Parathyroid adenoma (tissue), 2 donors: ENCODE measurements around the gene ARPP21.

Experiments used
- H2AFZ ChIP-seq: fragments of 300-600 bp; sonication (generic); one replicate; pipeline ENCODE4 v1.7.0; 2017; ENCODE audit warnings: antibody characterized with exemption, mild to moderate bottlenecking
- H3K27ac ChIP-seq: fragments of 300-600 bp; sonication (generic); one replicate; pipeline ENCODE4 v1.7.0; 2017
- H3K27me3 ChIP-seq: fragments of 300-600 bp; sonication (generic); one replicate; pipeline ENCODE4 v1.7.0; 2017; ENCODE audit warnings: low read length; ENCODE audit not compliant: control insufficient read depth, insufficient read depth
- H3K36me3 ChIP-seq: fragments of 300-600 bp; sonication (generic); one replicate; pipeline ENCODE4 v1.7.0; 2017; ENCODE audit warnings: low read length; ENCODE audit not compliant: control insufficient read depth, insufficient read depth
- H3K4me1 ChIP-seq: fragments of 300-600 bp; sonication (generic); one replicate; pipeline ENCODE4 v1.7.0; 2017; ENCODE audit warnings: control low read depth
- H3K4me2 ChIP-seq: fragments of 300-600 bp; sonication (generic); one replicate; pipeline ENCODE4 v1.7.0; 2017; ENCODE audit warnings: low read length
- H3K4me3 ChIP-seq: fragments of 300-600 bp; sonication (generic); one replicate; pipeline ENCODE4 v1.7.0; 2017; ENCODE audit warnings: low read depth, low read length
- H3K79me2 ChIP-seq: fragments of 300-600 bp; sonication (generic); one replicate; pipeline ENCODE4 v1.7.0; 2017; ENCODE audit warnings: control low read depth
- H3K9ac ChIP-seq: fragments of 300-600 bp; sonication (generic); one replicate; pipeline ENCODE4 v1.7.0; 2017; ENCODE audit warnings: mild to moderate bottlenecking
- H3K9me3 ChIP-seq: fragments of 300-600 bp; sonication (generic); one replicate; pipeline ENCODE4 v1.7.0; 2017; ENCODE audit warnings: low read length; ENCODE audit not compliant: control insufficient read depth
- CTCF ChIP-seq: fragments of 300-600 bp; sonication (generic); IDR thresholded peaks from one replicate; pipeline ENCODE4 v1.7.0; 2017; ENCODE audit warnings: antibody characterized with exemption, mild to moderate bottlenecking
- donor health status: primary hyperparathyroidism.

ARPP21 gene

GRCh38 chr3:35817216-35817615 is 177.9 kb downstream of the ARPP21 start:
- TF ChIP-seq CTCF = no peak
- Histone ChIP-seq H3K4me1 (no peaks in the 10 kb centered on the region), H3K9me3 (no peaks in the 10 kb centered on the region), H3K27me3 (no peaks in the 10 kb centered on the region), H3K27ac (no peak overlapping the region), H3K79me2 (no peaks in the 10 kb centered on the region), H3K36me3 (no peaks in the 10 kb centered on the region), H2AFZ (no peak overlapping the region), H3K4me3 (no peak overlapping the region), H3K4me2 (no peak overlapping the region), H3K9ac (no peak overlapping the region)

- Histone ChIP-seq H3K36me3 (no peaks in the 10 kb centered on the region), H3K9ac (no peak overlapping the region), H3K9me3 (no peaks in the 10 kb centered on the region), H3K27ac (no peak overlapping the region), H3K4me2 (no peak overlapping the region), H2AFZ (no peak overlapping the region), H3K79me2 (no peaks in the 10 kb centered on the region), H3K4me3 (no peak overlapping the region), H3K4me1 (no peaks in the 10 kb centered on the region), H3K27me3 (no peaks in the 10 kb centered on the region)
- TF ChIP-seq CTCF = no peak
Measured at GRCh38 chr3:35832140-35832571, 192.8 kb downstream of the ARPP21 start.
